Liver (tissue), 9 donors: ENCODE data around the gene TTC28. TPM values are rescaled to one million over a fixed set of nuclear protein-coding genes. Genes with fewer than 3 reads are reported as not detected.

Experiments
- DNase-seq: peaks from one replicate; pipeline ENCODE4 v3.0.0-alpha.2; 2017; ENCODE audit warnings: low spot score
- H3K27ac ChIP-seq, 2 donors: one replicate each; pipeline ENCODE4 v1.7.0; 2013; ENCODE audit warnings: inconsistent platforms in 2 of 2, low read length in 2 of 2, control low read depth in 1 of 2, low read depth in 1 of 2, mild to moderate bottlenecking in 1 of 2
- H3K27me3 ChIP-seq, 4 donors: one replicate each; pipeline versions ENCODE4 v1.6.1 to v1.7.0; 2013; ENCODE audit warnings: low read length in 3 of 4, inconsistent platforms in 1 of 4, mild to moderate bottlenecking in 1 of 4, moderate library complexity in 1 of 4; ENCODE audit not compliant: control insufficient read depth in 4 of 4, insufficient read depth in 4 of 4
- H3K36me3 ChIP-seq, 4 donors: one replicate each; pipeline versions ENCODE4 v1.6.1 to v1.7.0; 2013; ENCODE audit warnings: low read length in 3 of 4, mild to moderate bottlenecking in 3 of 4, low read depth in 1 of 4, moderate library complexity in 1 of 4; ENCODE audit not compliant: control insufficient read depth in 4 of 4, insufficient read depth in 3 of 4
- H3K4me1 ChIP-seq, 4 donors: one replicate each; pipeline versions ENCODE4 v1.6.1 to v1.7.0; 2013; ENCODE audit warnings: low read length in 3 of 4, mild to moderate bottlenecking in 3 of 4, moderate library complexity in 1 of 4; ENCODE audit not compliant: control insufficient read depth in 4 of 4, insufficient read depth in 4 of 4
- H3K4me3 ChIP-seq, 3 donors: one replicate each; pipeline versions ENCODE4 v1.6.1 to v1.7.0; 2013; ENCODE audit warnings: low read length in 3 of 3, control low read depth in 1 of 3, low read depth in 1 of 3, mild to moderate bottlenecking in 1 of 3
- H3K9ac ChIP-seq, 2 donors: one replicate each; pipeline ENCODE4 v1.7.0; 2013; ENCODE audit warnings: low read length in 2 of 2, mild to moderate bottlenecking in 2 of 2, moderate library complexity in 2 of 2, control low read depth in 1 of 2, low read depth in 1 of 2
- H3K9me3 ChIP-seq, 4 donors: one replicate each; pipeline versions ENCODE4 v1.6.1 to v1.7.0; 2013; ENCODE audit warnings: low read length in 3 of 4; ENCODE audit not compliant: control insufficient read depth in 4 of 4
- ATF3 ChIP-seq: IDR thresholded peaks from 2 replicates; pipeline ENCODE4 v1.6.1; 2016; ENCODE audit warnings: antibody characterized with exemption
- CTCF ChIP-seq: fragments of 150-350 bp; IDR thresholded peaks from 2 replicates; pipeline ENCODE4 v1.5.1; 2017; ENCODE audit warnings: improper control_type of control experiment, low read depth, low read length; ENCODE audit not compliant: missing input control
- EGR1 ChIP-seq, 2 donors: IDR thresholded peaks; 2 replicates each; pipeline ENCODE4 v1.6.1; 2016 to 2018; ENCODE audit warnings: antibody characterized with exemption in 2 of 2, low read depth in 2 of 2
- FOXA2 ChIP-seq: IDR thresholded peaks from 2 replicates; pipeline ENCODE4 v1.6.1; 2016; ENCODE audit warnings: antibody characterized with exemption
- GABPA ChIP-seq, 2 donors: IDR thresholded peaks in 1 of 2; conservative IDR thresholded peaks in 1 of 2; 2 replicates each; pipeline ENCODE4 v1.6.1; 2016; ENCODE audit warnings: antibody characterized with exemption in 2 of 2, mild to moderate bottlenecking in 1 of 2, moderate library complexity in 1 of 2
- HNF4A ChIP-seq, 2 donors: conservative IDR thresholded peaks; 2 replicates each; pipeline ENCODE4 v1.6.1; 2016; ENCODE audit warnings: antibody characterized with exemption in 2 of 2, mild to moderate bottlenecking in 2 of 2
- HNF4G ChIP-seq: IDR thresholded peaks from 2 replicates; pipeline ENCODE4 v1.6.1; 2016; ENCODE audit warnings: antibody characterized with exemption
- JUND ChIP-seq, 2 donors: IDR thresholded peaks; 2 replicates each; pipeline ENCODE4 v1.6.1; 2016; ENCODE audit warnings: antibody characterized with exemption in 2 of 2
- MAX ChIP-seq: IDR thresholded peaks from 2 replicates; pipeline ENCODE4 v1.6.1; 2016; ENCODE audit warnings: antibody characterized with exemption
- NR2F2 ChIP-seq: IDR thresholded peaks from 2 replicates; pipeline ENCODE4 v1.6.1; 2016; ENCODE audit warnings: antibody characterized with exemption
- RAD21 ChIP-seq, 2 donors: IDR thresholded peaks; 2 replicates each; pipeline ENCODE4 v1.6.1; 2016; ENCODE audit warnings: antibody characterized with exemption in 2 of 2, mild to moderate bottlenecking in 2 of 2
- REST ChIP-seq: IDR thresholded peaks from 2 replicates; pipeline ENCODE4 v1.6.1; 2016; ENCODE audit warnings: antibody characterized with exemption, mild to moderate bottlenecking
- SP1 ChIP-seq: IDR thresholded peaks from 2 replicates; pipeline ENCODE4 v1.6.1; 2018; ENCODE audit warnings: antibody characterized with exemption, mild to moderate bottlenecking
- TAF1 ChIP-seq: conservative IDR thresholded peaks from 2 replicates; pipeline ENCODE4 v1.6.1; 2016; ENCODE audit warnings: antibody characterized with exemption, mild to moderate bottlenecking
- ZBTB33 ChIP-seq: IDR thresholded peaks from 2 replicates; pipeline ENCODE4 v1.6.1; 2016; ENCODE audit warnings: antibody characterized with exemption
- WGBS: extraction: QIAGEN DNeasy Blood & Tissue Kit; methylation state at CpG from one replicate; pipeline ENCODE4 v1.1.7; 2013; 5-methylcytosine and 5-hydroxymethylcytosine counted together
- polyA plus RNA-seq, 2 donors: library from polyadenylated mRNA; stranded (reverse) in 1 of 2; unstranded in 1 of 2; fragments of 200-250 nt in 1 of 2; fragments of >200 nt in 1 of 2; fragmentation: Nextera tagmentation in 1 of 2; extraction: Ambion mirVana in 1 of 2; gene quantifications; one replicate each; pipeline versions ENCODE4 v1.2.1 to v1.2.3, GENCODE V29; 2013 to 2015
- total RNA-seq, 2 donors: library from RNA; depleted of rRNA; stranded (reverse); fragments of >200 nt; gene quantifications; one replicate each; pipeline ENCODE4 v1.2.3, GENCODE V29; 2014
- donor health status: healthy.
- donor health status: healthy.
- donor health status: healthy.
- donor health status: healthy.
- donor health status: healthy.

Gene TTC28
- total and polyA plus RNA-seq, 4 donors, result 4.2 to 19.4 (median 5.9) TPM

- H3K9me3 ChIP-seq, result no peaks in the 10 kb centered on the region
- no peaks in the 10 kb centered on the region for H3K27me3 ChIP-seq
- TF ChIP-seq SP1, result no peak
- TF ChIP-seq TAF1, result no peak
- no peak for TF ChIP-seq FOXA2
- TF ChIP-seq ATF3, result no peak
- no peak for TF ChIP-seq ZBTB33
- no peak for TF ChIP-seq GABPA (IDR thresholded peaks at IDR 0.05 in 1 of 2, conservative IDR thresholded peaks at IDR 0.05 in 1 of 2)
- no peak for TF ChIP-seq MAX
- no peak for TF ChIP-seq CTCF
- no peak for TF ChIP-seq HNF4A (conservative IDR thresholded peaks at IDR 0.05)
- no peak for TF ChIP-seq RAD21 (IDR thresholded peaks at IDR 0.05)
- no peak for TF ChIP-seq NR2F2
- TF ChIP-seq REST, result no peak
- no peak overlapping the region for H3K27ac ChIP-seq
- no peaks in the 10 kb centered on the region for H3K36me3 ChIP-seq
- no peak overlapping the region for H3K9ac ChIP-seq
- no peak overlapping the region for H3K4me3 ChIP-seq
- no peak for DNase-seq
- H3K4me1 ChIP-seq, result no peaks in the 10 kb centered on the region
Measured at GRCh38 chr22:28171712-28172111, 507.9 kb downstream of the TTC28 start.

- WGBS, result 85% methylated on average over 2 of the region's 2 CpGs
- Histone ChIP-seq H3K4me3 (no peak overlapping the region), H3K27me3 (no peaks in the 10 kb centered on the region), H3K36me3 (no peaks in the 10 kb centered on the region), H3K4me1 (no peaks in the 10 kb centered on the region), H3K27ac (no peak overlapping the region), H3K9me3 (no peaks in the 10 kb centered on the region), H3K9ac (no peak overlapping the region)
- no peak for DNase-seq
- TF ChIP-seq ZBTB33 (no peak), JUND (IDR thresholded peaks at IDR 0.05) (no peak), GABPA (IDR thresholded peaks at IDR 0.05 in 1 of 2, conservative IDR thresholded peaks at IDR 0.05 in 1 of 2) (no peak), HNF4G (no peak), EGR1 (IDR thresholded peaks at IDR 0.05; ENCODE audit: low read depth in 2 of 2) (no peak), TAF1 (no peak), RAD21 (IDR thresholded peaks at IDR 0.05) (no peak), CTCF (no peak), SP1 (no peak), REST (no peak)
Measured at GRCh38 chr22:28171115-28171514, 508.5 kb downstream of the TTC28 start.
